Activated naive CD4-positive, alpha-beta T cell (primary cell): Measurements from ENCODE around the gene ZFR2.

Source experiments
- DNase-seq, 4 experiments: peaks; one replicate each; lab custom pipeline; 2025; lab: John Stamatoyannopoulos, UW

The ZFR2 gene

GRCh38 chr19:3873151-3873550 is 4.3 kb upstream of the ZFR2 start:
- DNase-seq: no peak

GRCh38 chr19:3867971-3868769 is 668 bp downstream of the ZFR2 start:
- no peak for DNase-seq

- DNase-seq: no peak
Measured at GRCh38 chr19:3866910-3867638, 1.8 kb downstream of the ZFR2 start.

GRCh38 chr19:3863648-3864047 is 5.2 kb downstream of the ZFR2 start:
- DNase-seq: no peak

GRCh38 chr19:3862826-3863500 is 5.9 kb downstream of the ZFR2 start:
- DNase-seq: no peak

- no peak for DNase-seq
Measured at GRCh38 chr19:3860499-3860898, 8.3 kb downstream of the ZFR2 start.

GRCh38 chr19:3857449-3858003 is 11.3 kb downstream of the ZFR2 start:
- DNase-seq: no peak

- DNase-seq: no peak
Measured at GRCh38 chr19:3855320-3855719, 13.5 kb downstream of the ZFR2 start.

GRCh38 chr19:3852614-3853254 is 16.1 kb downstream of the ZFR2 start:
- peak in 1 of 4 experiments; percentile 35 for DNase-seq

GRCh38 chr19:3852177-3852511 is 16.7 kb downstream of the ZFR2 start:
- DNase-seq: no peak

GRCh38 chr19:3851254-3852176 is 17.3 kb downstream of the ZFR2 start:
- no peak for DNase-seq

GRCh38 chr19:3850320-3850972 is 18.4 kb downstream of the ZFR2 start:
- DNase-seq: no peak

GRCh38 chr19:3849787-3850186 is 19.1 kb downstream of the ZFR2 start:
- DNase-seq: no peak

- DNase-seq: peak in 1 of 4 experiments; percentile 24
Measured at GRCh38 chr19:3849092-3849491, 19.7 kb downstream of the ZFR2 start.

GRCh38 chr19:3844596-3844995 is 24.2 kb downstream of the ZFR2 start:
- no peak for DNase-seq

- DNase-seq: no peak
Measured at GRCh38 chr19:3842948-3843347, 25.9 kb downstream of the ZFR2 start.

- DNase-seq: no peak
Measured at GRCh38 chr19:3840804-3841203, 28.0 kb downstream of the ZFR2 start.

GRCh38 chr19:3839941-3840340 is 28.9 kb downstream of the ZFR2 start:
- no peak for DNase-seq

GRCh38 chr19:3838661-3839060 is 30.2 kb downstream of the ZFR2 start:
- no peak for DNase-seq

GRCh38 chr19:3837922-3838321 is 30.9 kb downstream of the ZFR2 start:
- DNase-seq: no peak

GRCh38 chr19:3837332-3837731 is 31.5 kb downstream of the ZFR2 start:
- no peak for DNase-seq
